GM23248 (cell line): ENCODE measurements around the gene BOD1L2. TPM values are rescaled to one million over a fixed set of nuclear protein-coding genes. Genes with fewer than 3 reads are reported as not detected.

ENCODE experiments used
- DNase-seq: peaks from one replicate; pipeline ENCODE4 v3.0.0-alpha.2; 2015
- H2AFZ ChIP-seq: fragments of 200-600 bp; sonication (generic); 2 replicates; pipeline ENCODE4 v1.6.1; 2016; ENCODE audit warnings: antibody characterized with exemption
- H3F3A ChIP-seq: fragments of 200-600 bp; sonication (generic); 2 replicates; pipeline ENCODE4 v1.6.1; 2016; ENCODE audit warnings: mild to moderate bottlenecking, antibody characterized with exemption, mixed run types; ENCODE audit not compliant: insufficient read depth
- H3K27ac ChIP-seq: fragments of 200-600 bp; sonication (generic); 2 replicates; pipeline ENCODE4 v1.5.1; 2016; ENCODE audit warnings: mild to moderate bottlenecking
- H3K27me3 ChIP-seq: fragments of 200-600 bp; sonication (generic); replicated peaks from 2 replicates; pipeline ENCODE4 v1.6.1; 2016; ENCODE audit warnings: mild to moderate bottlenecking; ENCODE audit not compliant: insufficient read depth
- H3K36me3 ChIP-seq: fragments of 200-600 bp; sonication (generic); 2 replicates; pipeline ENCODE4 v1.6.1; 2016; ENCODE audit warnings: low read depth, mild to moderate bottlenecking
- H3K4me1 ChIP-seq: fragments of 200-600 bp; sonication (generic); 2 replicates; pipeline ENCODE4 v1.6.1; 2016; ENCODE audit warnings: mild to moderate bottlenecking; ENCODE audit not compliant: insufficient read depth
- H3K4me2 ChIP-seq: fragments of 200-600 bp; sonication (generic); one replicate; pipeline ENCODE4 v1.6.1; 2016; ENCODE audit warnings: mild to moderate bottlenecking; ENCODE audit not compliant: unreplicated experiment
- H3K4me3 ChIP-seq: fragments of 200-600 bp; sonication (generic); 2 replicates; pipeline ENCODE4 v1.5.1; 2016; ENCODE audit warnings: mild to moderate bottlenecking
- H3K79me2 ChIP-seq: fragments of 200-600 bp; sonication (generic); 2 replicates; pipeline ENCODE4 v1.6.1; 2016; ENCODE audit warnings: mild to moderate bottlenecking; ENCODE audit not compliant: insufficient read depth
- H3K9ac ChIP-seq: fragments of 200-600 bp; sonication (generic); 2 replicates; pipeline ENCODE4 v1.6.1; 2016; ENCODE audit warnings: mild to moderate bottlenecking
- H3K9me2 ChIP-seq: fragments of 200-600 bp; sonication (generic); 2 replicates; pipeline ENCODE4 v1.6.1; 2016; ENCODE audit warnings: mixed run types, mild to moderate bottlenecking, moderate library complexity; ENCODE audit not compliant: insufficient read depth
- H3K9me3 ChIP-seq: fragments of 200-600 bp; sonication (generic); one replicate; pipeline ENCODE4 v1.6.1; 2017; ENCODE audit warnings: low read depth
- H4K20me1 ChIP-seq: fragments of 200-600 bp; sonication (generic); 2 replicates; pipeline ENCODE4 v1.6.0; 2016; ENCODE audit not compliant: insufficient read depth
- EZH2 ChIP-seq: fragments of 200-600 bp; sonication (generic); IDR thresholded peaks from 2 replicates; pipeline ENCODE4 v1.6.1; 2018; ENCODE audit warnings: antibody characterized with exemption, mild to moderate bottlenecking; ENCODE audit not compliant: insufficient read depth, poor library complexity, severe bottlenecking
- EZH2phosphoT487 ChIP-seq: fragments of 200-600 bp; sonication (generic); IDR thresholded peaks from 2 replicates; pipeline ENCODE4 v1.6.1; 2018; ENCODE audit warnings: antibody characterized with exemption, moderate library complexity, mild to moderate bottlenecking, low read depth; ENCODE audit not compliant: insufficient read depth
- WGBS, 2 experiments: methylation state at CpG; one replicate each; pipeline ENCODE4 v1.1.6; 2015 to 2017; ENCODE audit warnings: low lambda C conversion rate in 2 of 2, low coverage in 1 of 2; ENCODE audit errors: missing lambda C conversion rate in 2 of 2; 5-methylcytosine and 5-hydroxymethylcytosine counted together
- in situ Hi-C: fragments of 300-500 bp; cut with MboI; formaldehyde crosslinking; loops from 2 replicates; pipeline ENCODE4 v1.15.0; 2020
- polyA plus RNA-seq: library from polyadenylated mRNA; unstranded; fragments of >200 nt; fragmentation: Nextera tagmentation; extraction: Ambion mirVana; gene quantifications from 2 replicates; pipeline ENCODE4 v1.2.1, GENCODE V29; 2016
- total RNA-seq: library from RNA; depleted of rRNA; stranded (reverse); fragments of >200 nt; shearing (Covaris generic); gene quantifications from 2 replicates; pipeline ENCODE4 v1.2.3, GENCODE V29; 2014

The BOD1L2 gene
- total and polyA plus RNA-seq, 2 experiments from 2014 or later: not detected

GRCh38 chr18:57135699-57136098, 11.2 kb upstream of the BOD1L2 start:
- no peak overlapping the region for H3K4me2 ChIP-seq
- H3K4me1 ChIP-seq: no peaks in the 10 kb centered on the region
- no peaks in the 10 kb centered on the region for H3F3A ChIP-seq
- in situ Hi-C loops: no loop called here
- no peak for DNase-seq
- H3K27ac ChIP-seq: no peak overlapping the region
- no peak overlapping the region for H3K9ac ChIP-seq
- H3K27me3 ChIP-seq: no peaks in the 10 kb centered on the region
- no peaks in the 10 kb centered on the region for H4K20me1 ChIP-seq
- WGBS, 2 experiments: 19 to 22% methylated on average over 4 of the region's 4 CpGs
- H3K79me2 ChIP-seq: no peaks in the 10 kb centered on the region
- no peak overlapping the region for H2AFZ ChIP-seq
- no peak overlapping the region for H3K4me3 ChIP-seq
- no peaks in the 10 kb centered on the region for H3K9me2 ChIP-seq
- TF ChIP-seq EZH2phosphoT487: no peak
- TF ChIP-seq EZH2: no peak
- H3K9me3 ChIP-seq: no peaks in the 10 kb centered on the region
- H3K36me3 ChIP-seq: no peaks in the 10 kb centered on the region

DNA sequence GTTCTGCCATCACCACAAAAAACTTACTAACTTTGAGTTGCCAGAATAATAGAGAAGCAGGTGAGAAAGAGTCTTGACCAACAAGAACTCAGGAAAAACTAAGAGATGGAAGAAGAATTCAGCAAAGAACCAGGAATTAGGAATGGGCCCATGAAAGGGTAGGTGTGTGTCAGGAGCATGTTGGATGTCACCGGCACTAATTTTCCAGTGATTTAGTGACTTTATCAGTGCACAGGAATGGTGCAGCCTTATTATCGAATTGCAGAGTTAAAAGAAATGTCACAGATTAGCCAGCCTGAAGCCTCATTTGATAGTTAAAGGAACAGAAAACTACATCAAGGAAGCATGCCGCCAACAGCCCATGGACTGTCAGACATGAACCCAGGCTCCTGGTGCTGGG, 9.0 kb upstream of the BOD1L2 start:
- DNase-seq: no peak
- H3K4me2 ChIP-seq: no peak overlapping the region
- no peaks in the 10 kb centered on the region for H3F3A ChIP-seq
- H3K9ac ChIP-seq: no peak overlapping the region
- H3K9me3 ChIP-seq: no peaks in the 10 kb centered on the region
- no peaks in the 10 kb centered on the region for H3K79me2 ChIP-seq
- 53 to 54% methylated on average over 3 of the region's 3 CpGs for WGBS, 2 experiments
- H3K4me3 ChIP-seq: no peak overlapping the region
- in situ Hi-C loops: no loop called here
- no peaks in the 10 kb centered on the region for H3K9me2 ChIP-seq
- TF ChIP-seq EZH2: no peak
- TF ChIP-seq EZH2phosphoT487: no peak
- no peaks in the 10 kb centered on the region for H3K4me1 ChIP-seq
- no peaks in the 10 kb centered on the region for H4K20me1 ChIP-seq
- no peaks in the 10 kb centered on the region for H3K36me3 ChIP-seq
- H2AFZ ChIP-seq: no peak overlapping the region
- no peaks in the 10 kb centered on the region for H3K27me3 ChIP-seq
- H3K27ac ChIP-seq: no peak overlapping the region

GRCh38 chr18:57141208-57142129, 5.4 kb upstream of the BOD1L2 start:
- WGBS, 2 experiments: 52 to 53% methylated on average over 10 of the region's 10 CpGs
- in situ Hi-C loops: no loop called here
- no peak for TF ChIP-seq EZH2phosphoT487
- TF ChIP-seq EZH2: no peak

GRCh38 chr18:57142324-57142723, 4.6 kb upstream of the BOD1L2 start:
- in situ Hi-C loops: no loop called here
- TF ChIP-seq EZH2: no peak
- TF ChIP-seq EZH2phosphoT487: no peak
- H3K4me1 ChIP-seq: no peaks in the 10 kb centered on the region
- no peaks in the 10 kb centered on the region for H3K79me2 ChIP-seq
- no peak overlapping the region for H3K4me3 ChIP-seq
- H3K4me2 ChIP-seq: no peak overlapping the region
- no peaks in the 10 kb centered on the region for H3K27me3 ChIP-seq
- no peaks in the 10 kb centered on the region for H3K9me2 ChIP-seq
- H4K20me1 ChIP-seq: no peaks in the 10 kb centered on the region
- no peak overlapping the region for H2AFZ ChIP-seq
- H3K9me3 ChIP-seq: no peaks in the 10 kb centered on the region
- DNase-seq: no peak
- H3K27ac ChIP-seq: no peak overlapping the region
- no peak overlapping the region for H3K9ac ChIP-seq
- H3F3A ChIP-seq: no peaks in the 10 kb centered on the region
- no peaks in the 10 kb centered on the region for H3K36me3 ChIP-seq

More at GRCh38 chr18:57141208-57142129, 5.4 kb upstream of the BOD1L2 start:
- Histone ChIP-seq H3K9ac (no peak overlapping the region), H3K4me1 (no peaks in the 10 kb centered on the region), H3K9me3 (no peaks in the 10 kb centered on the region), H3K27ac (no peak overlapping the region), H3K9me2 (no peaks in the 10 kb centered on the region), H3K4me2 (no peak overlapping the region), H3F3A (no peaks in the 10 kb centered on the region), H3K4me3 (no peak overlapping the region), H2AFZ (no peak overlapping the region), H3K27me3 (no peaks in the 10 kb centered on the region), H4K20me1 (no peaks in the 10 kb centered on the region), H3K36me3 (no peaks in the 10 kb centered on the region), H3K79me2 (no peaks in the 10 kb centered on the region)
- no peak for DNase-seq
